Right lobe of liver (tissue), 4 donors: ENCODE results near the gene BTNL2.

ENCODE experiments used
- POLR2A ChIP-seq: fragments of 450-650 bp; IDR thresholded peaks from one replicate; pipeline ENCODE4 v1.6.1; 2017; ENCODE audit warnings: antibody characterized with exemption, mild to moderate bottlenecking
- TF ChIP-seq, protein P1 (sequence below), 4 donors: fragments of 200-600 bp in 3 of 4; fragments of 450-650 bp in 1 of 4; IDR thresholded peaks; one replicate each; pipeline versions ENCODE4 v1.5.1 to v1.8.0; 2016 to 2022; ENCODE audit warnings: antibody characterized with exemption in 4 of 4, mild to moderate bottlenecking in 2 of 4
- donor health status: DM: no; HTN: no; CAD: no.
- donor health status: DM: no; HTN: no; CAD: no.
- donor health status: DM: no; HTN: yes; CAD: no.

DNA sequence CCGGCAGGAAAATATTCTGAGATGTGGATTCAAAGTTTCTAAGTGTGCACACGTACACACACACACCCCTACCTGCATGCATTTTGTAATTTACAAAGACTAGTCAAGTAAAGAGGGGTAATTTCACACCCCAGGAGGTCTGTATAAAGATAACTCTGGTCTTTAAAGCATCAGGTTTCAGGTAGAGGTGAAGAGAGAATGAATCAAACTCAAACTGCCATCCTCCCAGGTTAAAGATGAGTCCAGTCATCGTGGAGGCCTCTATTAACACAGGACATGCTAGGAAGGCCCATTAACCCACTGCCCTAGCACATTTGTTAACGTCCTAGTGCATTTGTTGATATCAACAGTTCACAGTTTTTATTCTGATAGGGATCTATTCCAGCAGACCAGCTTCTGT, 29.2 kb upstream of the BTNL2 start:
- TF ChIP-seq, protein P1, sequence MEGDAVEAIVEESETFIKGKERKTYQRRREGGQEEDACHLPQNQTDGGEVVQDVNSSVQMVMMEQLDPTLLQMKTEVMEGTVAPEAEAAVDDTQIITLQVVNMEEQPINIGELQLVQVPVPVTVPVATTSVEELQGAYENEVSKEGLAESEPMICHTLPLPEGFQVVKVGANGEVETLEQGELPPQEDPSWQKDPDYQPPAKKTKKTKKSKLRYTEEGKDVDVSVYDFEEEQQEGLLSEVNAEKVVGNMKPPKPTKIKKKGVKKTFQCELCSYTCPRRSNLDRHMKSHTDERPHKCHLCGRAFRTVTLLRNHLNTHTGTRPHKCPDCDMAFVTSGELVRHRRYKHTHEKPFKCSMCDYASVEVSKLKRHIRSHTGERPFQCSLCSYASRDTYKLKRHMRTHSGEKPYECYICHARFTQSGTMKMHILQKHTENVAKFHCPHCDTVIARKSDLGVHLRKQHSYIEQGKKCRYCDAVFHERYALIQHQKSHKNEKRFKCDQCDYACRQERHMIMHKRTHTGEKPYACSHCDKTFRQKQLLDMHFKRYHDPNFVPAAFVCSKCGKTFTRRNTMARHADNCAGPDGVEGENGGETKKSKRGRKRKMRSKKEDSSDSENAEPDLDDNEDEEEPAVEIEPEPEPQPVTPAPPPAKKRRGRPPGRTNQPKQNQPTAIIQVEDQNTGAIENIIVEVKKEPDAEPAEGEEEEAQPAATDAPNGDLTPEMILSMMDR (IDR thresholded peaks at IDR 0.05): no peak
- no peak for TF ChIP-seq POLR2A
